RKO (cell line): ENCODE results near the gene DDN.

ENCODE experiments used
- DNase-seq: peaks from one replicate; pipeline ENCODE4 v3.0.0-alpha.2; 2016; ENCODE audit warnings: low spot score

The DDN gene

GRCh38 chr12:49031573-49032161 is 32.5 kb upstream of the DDN start:
- no peak for DNase-seq

GRCh38 chr12:49030714-49031572 is 31.8 kb upstream of the DDN start:
- DNase-seq = no peak

- DNase-seq = no peak
Observed at GRCh38 chr12:49030119-49030518, 30.9 kb upstream of the DDN start.

GRCh38 chr12:49028666-49029275 is 29.6 kb upstream of the DDN start:
- no peak for DNase-seq

GRCh38 chr12:49027846-49028555 is 28.8 kb upstream of the DDN start:
- no peak for DNase-seq

GRCh38 chr12:49026678-49027480 is 27.7 kb upstream of the DDN start:
- no peak for DNase-seq

- DNase-seq = no peak
Observed at GRCh38 chr12:49026101-49026500, 26.9 kb upstream of the DDN start.

GRCh38 chr12:49025463-49025862 is 26.3 kb upstream of the DDN start:
- DNase-seq = no peak

- no peak for DNase-seq
Observed at GRCh38 chr12:49024543-49024942, 25.4 kb upstream of the DDN start.

GRCh38 chr12:49023812-49024211 is 24.6 kb upstream of the DDN start:
- no peak for DNase-seq

GRCh38 chr12:49022558-49023178 is 23.5 kb upstream of the DDN start:
- DNase-seq = no peak

GRCh38 chr12:49021292-49021915 is 22.2 kb upstream of the DDN start:
- DNase-seq = no peak

- no peak for DNase-seq
Observed at GRCh38 chr12:49020441-49020840, 21.3 kb upstream of the DDN start.

GRCh38 chr12:49019443-49020324 is 20.5 kb upstream of the DDN start:
- DNase-seq = peak; percentile 71

- DNase-seq = no peak
Observed at GRCh38 chr12:49019120-49019430, 19.9 kb upstream of the DDN start.

- peak; percentile 97 for DNase-seq
Observed at GRCh38 chr12:49018261-49019119, 19.3 kb upstream of the DDN start, which contains the start of gene PRKAG1. PRKAG1 (minus strand) TSS chr12:49018776; CDS start chr12:49018740, 36 bp downstream.

GRCh38 chr12:49017891-49018260 is 18.7 kb upstream of the DDN start:
- peak; percentile 65 for DNase-seq

GRCh38 chr12:49015196-49015595 is 16.0 kb upstream of the DDN start:
- DNase-seq = no peak

- peak; percentile 55 for DNase-seq
Observed at GRCh38 chr12:49014547-49014946, 15.4 kb upstream of the DDN start.
